Measurements from ENCODE around the gene ZNF598. TPM values are rescaled to one million over a fixed set of nuclear protein-coding genes. Genes with fewer than 3 reads are reported as not detected.
"Not testable (repeated sequence)": the region's sequence is repeated elsewhere in the genome, so short reads cannot be mapped to it uniquely, and the experiment has no call there.

The ZNF598 gene
- total RNA-seq, 1 experiment from 2014 or later = 85.7 TPM

GRCh38 chr16:2015117-2015946, 5.7 kb upstream of the ZNF598 start:
- CTCF ChIA-PET = no interaction called here
- Histone ChIP-seq H3K4me3 (ENCODE audit: low read depth in 2 of 2, low read length in 2 of 2) (no peak overlapping the region), H3K9me3 (ENCODE audit: control insufficient read depth, insufficient read depth, low read depth, low read length) (no peaks in the 10 kb centered on the region), H3K27ac (ENCODE audit: low read length) (no peak overlapping the region), H3K27me3 (ENCODE audit: control insufficient read depth, insufficient read depth, low read length) (no peaks in the 10 kb centered on the region), H3K4me1 (ENCODE audit: control insufficient read depth, insufficient read depth, low read length) (peaks cover 5% of the 10 kb centered on the region), H3K36me3 (ENCODE audit: control insufficient read depth, insufficient read depth, low read length) (no peaks in the 10 kb centered on the region; the same call in 1 of the 2 replicates)
- intact Hi-C loops (cut with micrococcal nuclease; ENCODE audit: unreplicated experiment) (no loop called here), in situ Hi-C loops (cut with HindIII; ENCODE audit: low pct_unique_long_range_greater_than_20kb, low sequenced_read_pairs) (no loop called here)
- POLR2A ChIA-PET = no interaction called here
- DNase-seq (ENCODE audit: low read depth, low spot score) (no peak), ATAC-seq (no peak)
- BruUV-seq (replicated peaks) = no TSS peak
- TF ChIP-seq SIN3A (IDR thresholded peaks at IDR 0.05; ENCODE audit: borderline replicate concordance, insufficient read depth, low read depth, low read length) (no peak), REST (IDR thresholded peaks at IDR 0.05; ENCODE audit: insufficient read depth in 1 of 2, low read depth in 2 of 2, low read length in 1 of 2) (no peak), TCF7L2 (IDR thresholded peaks at IDR 0.05; ENCODE audit: low read depth, low read length) (no peak), POLR2AphosphoS5 (IDR thresholded peaks at IDR 0.05; ENCODE audit: low read depth, low read length) (no peak), CTCF (IDR thresholded peaks at IDR 0.05) (no peak)

GRCh38 chr16:2013527-2013926, 3.9 kb upstream of the ZNF598 start:
- Histone ChIP-seq H3K9me3 (ENCODE audit: control insufficient read depth, insufficient read depth, low read depth, low read length) (no peaks in the 10 kb centered on the region), H3K36me3 (ENCODE audit: control insufficient read depth, insufficient read depth, low read length) (no peaks in the 10 kb centered on the region; the same call in 1 of the 2 replicates), H3K4me3 (ENCODE audit: low read depth in 2 of 2, low read length in 2 of 2) (no peak overlapping the region), H3K4me1 (ENCODE audit: control insufficient read depth, insufficient read depth, low read length) (peaks cover 7% of the 10 kb centered on the region), H3K27me3 (ENCODE audit: control insufficient read depth, insufficient read depth, low read length) (no peaks in the 10 kb centered on the region), H3K27ac (ENCODE audit: low read length) (no peak overlapping the region)
- TF ChIP-seq TCF7L2 (IDR thresholded peaks at IDR 0.05; ENCODE audit: low read depth, low read length) (no peak), REST (IDR thresholded peaks at IDR 0.05; ENCODE audit: insufficient read depth in 1 of 2, low read depth in 2 of 2, low read length in 1 of 2) (no peak), SIN3A (IDR thresholded peaks at IDR 0.05; ENCODE audit: borderline replicate concordance, insufficient read depth, low read depth, low read length) (no peak), CTCF (IDR thresholded peaks at IDR 0.05) (no peak), POLR2AphosphoS5 (IDR thresholded peaks at IDR 0.05; ENCODE audit: low read depth, low read length) (no peak)
- intact Hi-C loops (cut with micrococcal nuclease; ENCODE audit: unreplicated experiment) (no loop called here), in situ Hi-C loops (cut with HindIII; ENCODE audit: low pct_unique_long_range_greater_than_20kb, low sequenced_read_pairs) (no loop called here)
- ATAC-seq (no peak), DNase-seq (ENCODE audit: low read depth, low spot score) (no peak)
- ChIA-PET CTCF (interaction anchor here (0.7 kb wide), 1 partner anchor 9 kb away, joined by 7 read pairs; no protein-coding TSS in a partner anchor), POLR2A (no interaction called here)
- BruUV-seq (replicated peaks) = no TSS peak

- ATAC-seq; H3K27ac ChIP-seq (ENCODE audit: low read length); in situ Hi-C loops (cut with HindIII; ENCODE audit: low pct_unique_long_range_greater_than_20kb, low sequenced_read_pairs); DNase-seq (ENCODE audit: low read depth, low spot score); H3K4me3 ChIP-seq (ENCODE audit: low read depth in 2 of 2, low read length in 2 of 2); BruUV-seq (replicated peaks); H3K27me3 ChIP-seq (ENCODE audit: control insufficient read depth, insufficient read depth, low read length); H3K36me3 ChIP-seq (ENCODE audit: control insufficient read depth, insufficient read depth, low read length); intact Hi-C loops (cut with micrococcal nuclease; ENCODE audit: unreplicated experiment); H3K9me3 ChIP-seq (ENCODE audit: control insufficient read depth, insufficient read depth, low read depth, low read length): not testable (repeated sequence)
- peaks cover 21% of the 10 kb centered on the region for H3K4me1 ChIP-seq (ENCODE audit: control insufficient read depth, insufficient read depth, low read length)
- ChIA-PET POLR2A (interaction anchor here (0.5 to 0.6 kb wide), 2 partner anchors 33 to 77 kb away, joined by 3 to 4 read pairs; no protein-coding TSS in a partner anchor), CTCF (interaction anchor here (0.6 to 0.7 kb wide), 2 partner anchors 9 to 11 kb away, joined by 5 to 11 read pairs; no protein-coding TSS in a partner anchor)
Measured at GRCh38 chr16:2011726-2012125, 2.1 kb upstream of the ZNF598 start.
